ENCODE results near the gene NMNAT3.

Gene NMNAT3

DNA sequence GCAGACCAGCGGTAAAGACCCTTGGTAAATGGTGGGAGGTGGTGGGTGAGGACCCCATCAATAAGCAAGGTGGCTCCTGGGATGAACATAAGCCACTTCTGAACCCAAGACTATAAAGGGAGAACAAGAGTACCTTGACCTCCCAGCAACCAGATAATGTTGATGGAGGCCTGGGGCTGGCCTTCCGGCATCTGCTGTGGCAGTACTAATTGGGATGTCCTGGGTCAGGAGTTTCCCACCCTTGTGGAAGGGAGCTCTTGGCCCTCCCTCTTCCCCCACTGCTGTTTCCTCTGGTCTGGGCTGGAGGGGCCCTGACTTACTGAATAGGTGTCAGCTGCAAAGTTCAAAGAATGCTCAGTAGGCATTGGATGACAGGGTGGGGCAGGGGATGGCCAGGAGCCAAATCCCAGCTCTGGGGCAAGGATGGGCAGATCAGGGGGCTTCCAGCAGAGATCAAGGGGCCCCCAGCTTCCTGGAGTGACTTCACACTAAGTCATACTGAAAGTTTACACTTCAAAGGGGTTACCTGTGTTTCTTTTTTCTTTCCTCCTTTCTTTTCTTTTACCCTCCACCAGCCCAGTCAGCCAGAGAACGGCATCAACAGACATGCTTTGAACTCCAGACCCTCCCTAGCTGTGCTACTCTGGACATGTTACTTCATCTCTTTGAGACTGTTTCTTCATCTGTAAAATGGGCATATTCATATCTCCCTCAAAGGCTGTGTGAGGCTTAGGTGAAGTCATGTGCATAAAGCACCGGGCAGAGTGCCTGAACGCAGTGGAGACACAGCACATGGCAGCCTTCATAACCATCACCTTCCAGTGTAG lies 139.8 kb downstream of the NMNAT3 start:
- no peak for DNase-seq

DNA sequence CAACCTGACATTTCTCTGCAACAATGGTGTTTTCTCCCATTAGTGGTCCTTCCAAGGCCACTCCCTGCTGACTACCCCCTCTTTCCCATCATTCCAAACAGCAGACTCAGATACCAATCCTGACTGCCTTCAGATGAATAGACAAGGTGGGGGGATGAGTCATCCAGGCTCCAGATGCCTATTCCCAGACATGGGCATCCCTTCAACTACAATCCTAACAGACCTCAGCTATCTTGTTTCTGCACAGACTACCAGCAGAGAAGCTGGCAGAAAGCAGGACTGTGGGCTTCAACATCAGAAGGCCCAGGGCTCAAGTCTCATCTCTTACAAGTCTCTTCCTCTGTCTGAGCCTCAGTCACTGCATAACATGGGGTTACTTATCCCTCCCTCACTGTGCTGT lies 140.4 kb downstream of the NMNAT3 start:
- DNase-seq = no peak

DNA sequence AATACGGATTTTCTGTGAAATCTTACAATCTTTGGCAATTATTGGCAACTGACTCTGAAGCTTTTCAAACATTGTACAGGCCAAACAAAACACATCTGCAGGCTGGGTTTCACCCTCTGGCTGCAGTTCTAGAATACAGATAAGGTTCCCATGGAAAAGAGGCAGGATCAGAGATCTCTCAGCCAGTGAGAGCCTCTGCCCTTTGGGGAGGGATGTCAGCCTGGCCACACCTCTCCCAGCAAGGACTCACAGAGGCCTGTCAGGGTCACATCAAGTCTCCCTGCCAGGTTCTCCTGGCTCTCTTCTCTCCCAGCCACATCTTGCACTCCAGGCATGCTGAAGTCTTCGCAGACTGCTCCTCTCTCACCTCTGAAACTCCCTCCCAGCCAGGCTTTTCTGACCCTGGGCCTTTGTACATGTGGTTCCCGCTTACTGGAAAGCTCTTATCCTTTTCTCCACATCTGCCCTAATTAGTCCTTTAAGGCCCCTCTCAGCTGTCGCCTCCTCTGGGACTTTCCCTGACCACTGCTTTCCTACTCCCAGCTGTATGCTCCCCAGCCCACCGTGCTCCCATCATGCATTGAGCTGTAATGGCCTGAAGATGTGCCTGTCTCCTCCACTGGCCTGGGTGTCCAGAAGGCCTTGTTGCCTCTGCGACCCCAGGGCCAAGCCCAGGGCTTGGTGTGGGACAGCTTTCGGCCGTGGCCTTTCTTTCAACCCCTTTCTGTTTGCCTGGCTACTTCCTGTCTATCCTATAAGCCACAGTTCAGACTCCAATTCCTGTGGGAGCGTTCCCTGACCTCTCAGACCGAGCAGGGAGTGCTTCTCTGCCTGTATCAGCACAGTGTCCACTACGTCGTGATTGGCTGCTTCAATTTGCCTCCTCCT lies 142.5 kb downstream of the NMNAT3 start:
- no peak for DNase-seq

DNA sequence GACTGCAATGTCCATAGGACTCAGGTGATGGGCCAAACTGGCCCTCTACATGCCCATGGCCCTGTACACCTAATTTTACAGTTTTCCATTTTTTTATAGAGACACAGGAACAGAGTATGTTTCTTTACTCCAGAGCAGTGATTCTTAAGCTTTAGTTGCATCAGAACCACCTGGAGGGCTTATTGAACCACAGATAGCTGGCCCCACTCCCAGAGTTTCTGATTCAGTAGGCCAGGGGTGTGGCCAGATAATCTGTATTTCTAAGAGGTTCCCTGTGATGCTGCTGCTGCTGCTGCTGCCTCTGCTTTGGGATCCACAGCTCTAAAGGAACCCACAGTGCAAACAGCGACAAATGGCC lies 143.3 kb downstream of the NMNAT3 start:
- DNase-seq = no peak

DNA sequence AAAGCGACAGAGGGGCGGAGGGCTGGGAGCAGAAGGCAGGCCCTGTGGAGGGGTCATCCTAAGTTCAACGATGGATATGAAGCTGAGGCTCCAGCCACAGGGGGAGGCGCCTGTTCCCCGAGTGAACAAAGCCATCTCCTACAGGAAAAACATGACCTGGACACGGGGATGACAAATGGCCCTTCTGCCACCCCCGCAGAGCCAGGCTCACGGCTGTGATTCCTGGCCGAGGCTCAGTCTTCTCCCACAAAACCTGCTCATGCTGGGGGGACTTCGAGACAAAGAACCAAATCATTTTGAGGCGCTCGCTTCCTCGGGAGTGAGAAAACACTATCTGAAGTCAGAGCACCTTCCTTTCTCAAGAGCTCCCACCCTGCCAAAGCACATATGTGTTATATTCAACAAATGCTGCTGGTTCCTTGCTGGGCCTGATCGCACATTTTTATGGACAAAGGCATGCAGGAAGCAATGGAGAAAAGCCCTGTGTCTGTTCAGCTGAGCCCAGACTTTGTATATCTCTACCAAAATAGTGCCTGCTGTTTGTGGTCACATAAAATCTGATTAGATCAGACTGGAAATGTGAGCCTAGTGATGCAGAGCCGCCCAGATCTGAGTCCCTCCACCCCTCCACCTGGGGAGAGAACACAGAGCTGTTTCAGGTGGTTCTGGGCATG lies 143.9 kb downstream of the NMNAT3 start:
- DNase-seq = no peak

DNA sequence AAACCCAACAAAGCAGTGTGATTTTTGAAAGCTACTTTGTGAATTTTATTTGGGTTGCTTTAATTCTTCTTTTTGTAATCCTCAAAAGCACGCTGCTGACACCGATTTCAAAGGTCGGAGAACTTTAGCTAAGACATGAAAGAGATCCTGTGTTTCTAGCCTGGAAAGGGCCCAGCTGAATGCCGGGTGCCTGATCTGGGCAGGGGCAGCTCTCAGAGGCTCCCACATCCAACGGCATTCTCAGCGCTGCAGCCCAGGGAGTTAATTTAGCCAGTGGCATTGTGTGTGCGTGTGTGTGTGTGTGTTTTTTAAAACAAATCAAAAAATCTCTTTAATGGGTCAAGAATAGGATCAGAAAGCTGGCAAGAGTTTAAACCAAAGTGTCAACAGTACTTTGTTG lies 144.8 kb downstream of the NMNAT3 start:
- no peak for DNase-seq

DNA sequence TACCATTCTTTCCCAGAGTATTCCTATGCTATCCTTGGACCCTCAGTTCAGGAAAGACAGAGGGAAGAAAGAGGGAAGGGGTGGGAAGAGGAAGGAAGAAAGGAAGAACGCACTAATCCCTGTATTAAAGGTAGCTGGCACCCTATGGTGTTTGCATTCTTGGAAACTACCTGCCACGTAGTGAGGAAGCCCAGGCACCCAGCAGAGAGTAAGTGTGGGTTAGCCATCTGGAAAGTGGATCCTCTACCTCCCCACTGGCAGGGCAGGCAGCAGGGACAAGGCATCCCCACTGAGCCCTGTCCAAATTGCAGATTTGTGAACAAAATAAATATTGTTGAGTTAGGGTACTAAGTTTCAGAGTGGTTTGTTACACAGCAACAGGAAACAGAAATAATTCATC lies 147.1 kb downstream of the NMNAT3 start:
- DNase-seq = no peak

DNA sequence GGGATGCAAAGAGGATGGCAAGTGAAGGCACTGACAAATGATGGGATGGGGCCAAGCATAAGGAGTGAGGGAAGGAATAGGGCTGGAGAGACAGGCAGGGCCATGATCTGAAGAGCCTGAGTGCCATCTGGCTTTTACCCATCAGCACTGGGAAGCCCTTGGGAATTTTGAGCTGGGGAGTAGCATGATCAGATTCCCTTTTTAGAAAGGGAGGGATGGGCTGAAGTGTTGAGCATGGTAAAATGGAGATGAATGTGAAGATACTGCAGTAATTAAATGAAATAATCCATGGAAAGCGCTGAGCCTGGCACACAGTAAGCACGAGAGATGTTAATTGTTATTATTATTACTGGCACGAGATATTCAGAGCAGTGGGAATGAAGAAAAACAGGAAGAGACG lies 148.1 kb downstream of the NMNAT3 start:
- no peak for DNase-seq

DNA sequence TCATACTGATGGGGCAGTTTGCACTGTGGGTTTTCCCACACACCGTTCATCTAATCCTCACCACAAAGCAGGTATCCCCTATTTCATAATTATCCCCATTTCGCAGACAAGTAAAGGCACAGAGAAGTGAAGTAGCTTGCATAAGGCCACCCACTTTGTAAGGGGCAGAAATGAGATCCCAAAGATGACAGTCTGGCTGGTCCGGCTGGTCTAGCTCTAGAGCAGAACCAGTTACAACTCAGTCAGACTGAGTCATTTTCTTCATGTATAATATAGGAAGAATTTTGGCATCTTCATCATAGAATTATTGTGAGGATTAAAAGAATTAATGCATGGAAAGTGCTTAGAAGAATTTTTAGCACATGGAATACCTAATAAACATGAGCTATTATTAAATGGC lies 148.8 kb downstream of the NMNAT3 start:
- DNase-seq = no peak

DNA sequence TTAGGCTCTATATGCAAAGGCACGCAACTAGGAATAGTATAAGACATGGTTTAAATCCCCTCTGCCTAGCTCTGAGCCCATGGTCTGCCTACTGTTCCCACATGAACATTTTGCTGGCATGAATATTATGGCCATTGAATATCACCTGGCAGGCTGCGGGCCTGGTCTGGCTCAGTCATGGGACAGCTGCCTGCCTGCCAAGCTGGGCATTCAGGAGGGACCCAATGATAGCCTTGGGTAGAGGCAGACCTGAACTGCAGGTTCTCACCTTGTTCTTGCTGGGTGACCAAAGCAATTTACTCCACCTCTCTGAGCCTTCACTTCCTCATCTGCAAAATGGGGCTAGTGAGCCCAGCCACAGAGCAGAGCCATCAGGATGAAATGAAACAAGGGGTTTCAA lies 149.5 kb downstream of the NMNAT3 start:
- no peak for DNase-seq

DNA sequence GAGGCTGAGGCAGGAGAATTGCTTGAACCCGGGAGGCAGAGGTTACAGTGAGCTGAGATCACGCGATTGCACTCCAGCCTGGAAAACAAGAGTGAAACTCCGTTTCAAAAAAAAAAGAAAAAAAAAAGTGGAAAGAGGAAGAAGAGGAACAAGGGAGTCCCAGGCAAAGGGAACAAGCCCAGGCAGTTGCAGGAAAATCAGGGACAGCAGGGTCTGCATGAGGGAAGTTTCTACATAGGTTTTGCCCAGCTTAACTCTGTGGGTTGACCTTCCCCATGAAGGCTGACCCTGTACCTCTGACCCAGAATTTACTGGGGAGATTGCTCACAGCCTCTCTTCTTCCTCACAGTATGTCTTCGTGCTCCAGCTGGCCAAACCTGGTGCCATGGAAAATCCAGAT lies 150.5 kb downstream of the NMNAT3 start:
- DNase-seq = no peak

DNA sequence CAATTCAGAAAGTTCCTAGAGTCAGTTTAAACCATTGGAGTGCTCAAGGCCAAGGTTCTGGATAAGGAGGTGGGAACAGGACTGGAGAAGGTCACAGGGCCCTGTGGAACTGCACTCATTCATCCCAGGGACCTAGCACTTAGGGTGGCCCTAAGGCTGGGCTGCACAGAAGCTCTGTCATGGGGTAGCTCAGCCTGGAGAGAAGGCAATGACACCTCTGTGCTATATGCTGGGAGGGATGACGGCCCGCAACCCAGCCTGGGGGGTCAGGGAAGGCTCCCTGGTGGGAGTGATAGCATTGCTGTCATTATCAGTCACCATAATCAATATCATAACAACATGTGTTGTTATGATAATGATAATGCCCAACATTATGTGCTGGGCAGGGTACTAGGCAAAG lies 151.6 kb downstream of the NMNAT3 start:
- no peak for DNase-seq

DNA sequence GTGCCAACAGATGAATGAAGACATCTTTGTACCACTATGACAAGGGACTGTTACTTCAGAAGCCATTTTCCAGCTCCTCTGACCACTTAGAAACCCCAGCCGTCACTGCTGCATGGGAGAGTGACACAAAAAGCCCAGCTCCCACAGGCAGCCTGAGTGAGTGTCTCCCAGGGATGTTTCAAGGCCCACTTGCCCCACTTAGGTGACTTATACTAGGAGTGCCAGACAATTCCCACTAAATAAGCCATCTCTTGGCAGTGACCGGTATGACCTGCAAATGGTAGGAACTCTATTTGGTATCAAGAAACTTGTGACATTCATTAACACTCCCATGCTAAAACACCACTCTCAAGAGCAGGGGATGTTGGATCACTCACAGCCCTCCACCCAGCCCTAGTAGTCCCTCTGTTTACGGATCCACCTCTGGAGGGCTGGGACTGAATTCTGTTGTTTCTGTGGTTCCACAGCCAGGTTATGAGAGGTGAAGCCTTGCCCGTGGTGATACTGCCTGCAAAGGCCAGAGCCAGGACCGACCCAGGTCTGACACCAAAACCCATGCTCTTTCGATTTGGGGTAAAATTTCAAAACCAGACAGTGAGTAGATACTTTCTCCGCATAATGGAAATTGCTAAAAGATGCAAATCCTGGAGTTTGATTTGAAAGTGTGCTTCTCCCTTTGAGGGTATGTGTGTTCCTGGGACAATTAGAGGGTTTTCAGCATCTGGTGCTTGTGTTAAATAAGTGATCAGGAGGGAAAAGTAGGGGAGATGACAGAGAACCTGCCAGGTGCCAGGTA lies 152.7 kb downstream of the NMNAT3 start:
- DNase-seq = no peak

DNA sequence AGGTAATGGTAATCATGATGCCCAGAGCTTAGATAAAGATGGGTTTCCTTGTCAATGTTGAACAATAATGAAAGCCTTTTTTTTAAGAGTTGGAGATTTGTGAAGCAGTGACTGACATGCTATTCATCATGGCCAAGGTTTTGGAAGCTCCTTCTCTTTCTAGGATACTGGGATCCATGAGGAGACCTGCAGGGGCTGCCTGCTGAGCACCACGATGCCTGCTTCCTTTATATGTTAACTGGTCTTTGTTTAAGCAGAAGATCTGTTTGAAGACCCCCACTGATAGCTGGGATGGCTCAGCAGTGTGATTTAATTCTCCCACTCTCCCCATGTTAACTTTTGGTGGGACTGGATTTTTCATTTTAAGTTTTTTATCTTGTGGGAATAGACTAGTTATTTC lies 154.1 kb downstream of the NMNAT3 start:
- no peak for DNase-seq

DNA sequence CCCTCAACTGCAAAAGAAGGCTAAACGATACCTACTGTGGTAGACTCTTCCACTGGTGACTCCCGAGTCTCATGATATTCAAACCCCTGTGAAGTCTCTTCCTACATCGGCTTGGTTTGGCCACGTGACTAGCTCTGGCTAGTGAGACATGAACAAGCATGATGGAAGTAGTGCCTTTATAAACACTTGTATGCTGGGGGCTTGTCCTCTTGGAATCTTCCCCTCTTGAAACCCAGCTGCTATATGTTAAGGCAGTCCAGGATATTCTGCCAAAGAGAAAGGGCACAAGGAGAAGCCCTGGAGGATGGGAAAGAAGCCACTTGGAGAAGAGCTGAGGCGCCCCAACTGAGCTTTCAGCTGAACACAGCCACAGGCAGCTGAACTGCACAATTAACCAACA lies 154.6 kb downstream of the NMNAT3 start:
- no peak for DNase-seq

DNA sequence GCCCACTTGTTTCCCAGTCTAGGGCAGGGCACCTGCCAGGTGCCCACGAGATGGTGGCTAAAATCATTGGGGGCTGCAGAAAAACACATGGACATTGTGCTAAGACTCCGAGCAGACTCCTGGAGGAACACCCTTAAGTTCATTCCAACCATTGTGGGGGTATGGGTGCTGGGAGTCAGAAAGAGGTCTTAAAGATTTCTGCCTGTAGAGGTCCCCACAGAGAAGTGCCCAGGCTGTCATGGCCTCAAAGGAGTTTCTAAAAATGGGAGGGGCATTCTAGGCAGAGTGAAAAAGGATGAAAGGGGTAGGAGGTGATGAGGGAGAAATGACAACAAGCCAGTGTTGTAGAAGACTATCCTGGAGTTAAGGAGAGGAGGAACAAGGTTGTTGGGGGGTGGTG lies 155.4 kb downstream of the NMNAT3 start:
- DNase-seq = no peak

DNA sequence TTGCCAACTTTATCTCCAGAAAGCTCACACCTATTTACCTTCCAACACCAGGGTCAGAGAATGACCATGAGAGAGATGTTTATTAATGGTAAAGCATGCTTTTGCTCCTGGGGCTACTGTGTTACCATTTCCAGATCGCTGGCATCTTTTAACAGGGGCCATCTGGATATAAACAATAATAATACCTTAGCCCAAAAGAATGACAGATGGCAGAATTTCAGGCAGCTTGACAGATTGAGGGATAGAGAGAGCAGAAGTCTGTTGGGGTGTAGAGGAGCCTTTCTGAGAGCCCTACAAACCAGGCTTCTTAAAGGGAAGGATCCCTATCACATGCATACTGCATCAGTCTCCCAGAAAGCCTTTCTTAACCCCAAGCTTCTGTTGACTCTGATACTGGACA lies 156.0 kb downstream of the NMNAT3 start:
- no peak for DNase-seq

DNA sequence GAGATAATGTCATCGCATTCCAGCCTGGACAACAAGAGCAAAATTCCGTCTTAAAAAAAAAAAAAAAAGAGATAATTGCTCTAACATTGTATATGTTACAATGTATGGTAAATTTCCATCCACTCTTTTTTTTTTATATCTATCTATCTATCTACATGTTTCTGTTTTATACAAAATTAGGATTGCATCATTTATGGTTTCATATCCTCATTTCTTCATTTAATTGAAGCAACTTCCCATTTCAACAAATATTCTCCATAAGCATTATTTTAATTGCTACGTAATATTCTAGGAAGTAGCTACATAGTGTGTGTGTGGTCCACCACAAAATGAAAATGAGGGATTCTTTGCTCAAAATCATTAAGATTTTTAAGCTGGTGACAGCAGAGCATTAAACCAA lies 156.6 kb downstream of the NMNAT3 start:
- DNase-seq = no peak

DNA sequence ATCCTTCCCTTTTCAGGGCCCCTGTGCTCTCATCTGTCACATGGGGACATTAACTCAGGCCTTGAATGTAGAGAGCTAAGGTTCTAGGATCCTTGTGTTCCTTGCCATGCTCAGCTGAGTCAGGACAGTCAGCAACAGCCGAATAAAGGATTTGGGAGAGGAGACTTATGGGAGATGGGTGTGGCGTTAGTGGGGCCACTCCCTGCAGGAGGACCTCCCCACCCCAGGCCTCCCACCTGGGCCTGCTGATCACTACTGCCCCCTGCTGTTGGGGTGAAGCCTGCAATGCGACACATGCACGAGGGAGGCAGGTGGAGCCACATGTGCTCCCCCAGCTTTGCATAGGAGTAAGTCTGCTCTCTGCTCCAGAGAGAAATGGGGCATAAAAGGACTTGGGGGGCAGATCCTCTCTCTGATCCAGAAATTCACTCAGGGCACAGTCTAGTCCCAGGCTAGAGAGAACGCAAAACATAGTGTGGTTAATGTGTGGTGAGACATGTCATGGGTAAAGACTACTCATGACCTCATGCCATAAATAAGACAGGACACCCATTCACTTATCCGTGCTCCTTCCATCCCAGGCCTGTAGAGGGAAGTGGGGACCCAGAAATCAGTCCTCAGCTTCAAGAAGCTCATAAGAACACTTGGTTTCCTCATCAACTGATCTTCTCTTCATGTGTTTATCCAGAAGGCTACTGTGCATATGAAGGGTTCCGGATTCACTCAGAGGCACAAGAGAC lies 157.6 kb downstream of the NMNAT3 start:
- DNase-seq = no peak

DNA sequence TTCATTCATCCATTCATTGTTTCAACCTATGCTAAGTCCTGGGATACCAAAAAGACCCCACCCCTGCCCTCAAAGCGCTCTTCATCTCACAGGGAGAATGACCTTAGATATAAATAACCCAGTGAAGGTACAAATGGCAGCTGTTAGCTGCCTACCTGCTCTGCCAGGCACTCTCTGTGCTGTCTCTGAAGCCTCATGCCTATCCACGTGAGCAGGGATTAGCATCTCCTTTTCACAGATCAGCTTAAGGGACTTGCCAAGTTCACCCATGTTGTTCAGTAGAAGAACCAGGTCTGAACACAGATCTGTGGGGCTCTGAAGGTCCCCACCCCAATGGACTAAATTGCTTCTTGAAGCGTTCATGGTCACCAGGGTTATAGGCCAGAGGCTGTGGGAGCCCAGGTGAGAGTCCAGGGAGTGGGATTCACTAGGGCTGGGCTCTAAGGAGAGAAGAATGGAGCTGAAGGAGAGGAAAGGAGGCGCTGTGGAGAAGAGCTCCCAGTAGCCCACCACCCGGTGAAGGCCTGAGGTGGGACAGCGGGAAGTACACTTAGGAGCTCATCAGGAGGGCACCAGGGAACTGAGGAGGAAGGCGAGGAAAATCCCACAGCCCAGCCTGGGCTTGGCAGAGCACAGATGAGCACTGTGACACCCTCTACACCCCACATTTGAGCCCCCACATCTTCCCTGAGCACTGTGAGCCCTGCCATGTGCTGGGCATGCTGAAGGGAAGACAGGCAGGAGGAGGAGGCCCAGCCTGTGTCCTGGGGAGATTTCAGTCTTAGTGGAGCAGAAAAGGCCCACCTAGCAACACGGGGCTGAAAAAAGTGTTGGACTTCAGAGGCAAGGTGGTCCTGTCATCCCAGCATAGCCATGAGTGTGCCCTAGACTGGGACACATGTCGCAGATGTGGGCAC lies 158.6 kb downstream of the NMNAT3 start:
- DNase-seq = no peak

DNA sequence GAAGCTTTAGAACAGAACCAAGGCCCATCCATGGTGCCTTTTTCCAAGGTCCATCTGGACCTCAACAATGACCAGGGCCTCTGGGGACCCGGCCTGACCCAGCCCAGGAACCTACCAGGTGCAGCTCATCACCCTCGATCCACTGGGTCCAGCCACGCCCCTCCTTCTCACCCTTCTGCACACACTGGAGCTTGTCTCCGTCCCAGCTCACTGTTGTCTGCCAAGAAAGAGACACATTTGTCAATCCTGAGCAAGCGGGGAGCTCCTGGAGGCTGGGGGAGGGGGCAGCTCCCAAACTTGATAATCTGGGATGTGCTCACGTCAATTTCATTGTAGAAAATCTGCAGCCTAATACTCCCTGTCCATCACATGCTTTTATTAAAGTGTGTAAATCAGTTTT lies 159.5 kb downstream of the NMNAT3 start:
- DNase-seq = no peak
